HepG2 (cell line): ENCODE measurements around the gene CNOT10. TPM values are rescaled to one million over a fixed set of nuclear protein-coding genes. Genes with fewer than 3 reads are reported as not detected.
A peak's percentile ranks its signal among the peaks of the same experiment; 100 is the strongest.

Experiments used
- ATAC-seq: fragments of 200-7000 bp; cut with Tn5 transposase; 3 replicates; pipeline ENCODE4 v1.9.1; 2020; ENCODE audit warnings: mild to moderate bottlenecking, moderate library complexity
- BruUV-seq: library from RNA; stranded (reverse); fragments of 400-500 nt; replicated peaks from 2 replicates; lab custom pipeline; 2021; lab: Mats Ljungman, UMichigan
- CTCF ChIA-PET: fragments of 300-600 bp; formaldehyde crosslinking; extraction: SDS; loops from one replicate; lab custom pipeline; 2021; ENCODE audit warnings: low total read pairs, inconsistent platforms, low intra/inter-chr PET ratio; lab: Yijun Ruan, JAX
- POLR2A ChIA-PET: fragments of 350-600 bp; sonication (Branson Sonifier 250); formaldehyde crosslinking; loops from one replicate; lab custom pipeline; 2020; ENCODE audit warnings: antibody characterized with exemption, inconsistent platforms; lab: Yijun Ruan, JAX
- DNase-seq: peaks from one replicate; pipeline ENCODE4 v3.0.0-alpha.2; 2015; ENCODE audit warnings: low spot score
- FAIRE-seq: peaks from 3 replicates; lab custom pipeline; 2011; peaks lifted over from hg19 to GRCh38; lab: Jason Lieb, UNC
- H2AFZ ChIP-seq: one replicate; pipeline ENCODE4 v1.6.1; 2011; ENCODE audit warnings: low read length, inconsistent platforms
- H3K27ac ChIP-seq: fragments of 300-600 bp; 3 replicates; pipeline ENCODE4 v1.8.0; 2011; ENCODE audit warnings: mixed run types, mild to moderate bottlenecking, mixed read lengths, low read length, inconsistent platforms; ENCODE audit not compliant: insufficient read depth; ENCODE audit errors: extremely low read length
- H3K27me3 ChIP-seq, 2 experiments: fragments of 200-600 bp in 1 of 2; 2 replicates in 1 of 2; 3 replicates in 1 of 2; pipeline versions ENCODE4 v1.6.0 to v1.8.0; 2011; ENCODE audit warnings: low read length in 2 of 2, mild to moderate bottlenecking in 2 of 2, moderate library complexity in 2 of 2, inconsistent platforms in 1 of 2; ENCODE audit not compliant: insufficient read depth in 2 of 2, control insufficient read depth in 1 of 2
- H3K36me3 ChIP-seq, 2 experiments: fragments of 200-600 bp in 1 of 2; replicated peaks in 1 of 2; 2 replicates in 1 of 2; 3 replicates in 1 of 2; pipeline versions ENCODE4 v1.5.1 to v1.8.0; 2011; ENCODE audit warnings: low read length in 2 of 2, inconsistent platforms in 1 of 2; ENCODE audit not compliant: insufficient read depth in 2 of 2, control insufficient read depth in 1 of 2
- H3K4me1 ChIP-seq: 2 replicates; pipeline ENCODE4 v1.5.1; 2012; ENCODE audit warnings: low read length, inconsistent platforms; ENCODE audit not compliant: insufficient read depth
- H3K4me2 ChIP-seq: 2 replicates; pipeline ENCODE4 v1.6.0; 2011; ENCODE audit warnings: low read depth, low read length, inconsistent platforms
- H3K4me3 ChIP-seq, 3 experiments: fragments of 200-600 bp in 1 of 3; sonication (generic), shearing (Covaris generic) in 1 of 3; replicated peaks in 1 of 3; 2 replicates each; pipeline ENCODE4 v1.5.1; 2011 to 2016; ENCODE audit warnings: low read length in 3 of 3, inconsistent platforms in 2 of 3, low read depth in 2 of 3, mild to moderate bottlenecking in 2 of 3, control low read depth in 1 of 3, mixed read lengths in 1 of 3; ENCODE audit not compliant: insufficient read depth in 1 of 3
- H3K79me2 ChIP-seq: one replicate; pipeline ENCODE4 v1.6.1; 2011; ENCODE audit warnings: low read length, inconsistent platforms; ENCODE audit not compliant: insufficient read depth
- H3K9ac ChIP-seq: 2 replicates; pipeline ENCODE4 v1.6.0; 2011; ENCODE audit warnings: mild to moderate bottlenecking, low read depth, low read length, inconsistent platforms; ENCODE audit not compliant: insufficient read depth
- H3K9me3 ChIP-seq: 2 replicates; pipeline ENCODE4 v1.5.1; 2012; ENCODE audit warnings: mild to moderate bottlenecking, low read length
- H4K20me1 ChIP-seq: 2 replicates; pipeline ENCODE4 v1.6.0; 2011; ENCODE audit warnings: inconsistent platforms, mild to moderate bottlenecking, low read length, moderate library complexity; ENCODE audit not compliant: insufficient read depth
- AGO2 ChIP-seq: fragments of 200-400 bp; formaldehyde crosslinking; optimal IDR thresholded peaks from 2 replicates; pipeline ENCODE3; 2017; ENCODE audit warnings: mild to moderate bottlenecking, low read depth, low read length, moderate library complexity
- ATF7-NPFF ChIP-seq: sonication (generic); formaldehyde crosslinking; IDR thresholded peaks from 2 replicates; pipeline ENCODE4 v1.8.1; 2023; ENCODE audit warnings: mild to moderate bottlenecking, low read depth, missing genetic modification reagents, moderate library complexity
- GABPB1 ChIP-seq: IDR thresholded peaks from 2 replicates; pipeline ENCODE4 v1.6.1; 2016; ENCODE audit warnings: mild to moderate bottlenecking, missing genetic modification reagents, moderate library complexity, missing compliant biosample characterization
- HDAC1 ChIP-seq: sonication (generic); formaldehyde crosslinking; IDR thresholded peaks from 2 replicates; pipeline ENCODE4 v1.5.1; 2020; ENCODE audit warnings: mild to moderate bottlenecking, missing genetic modification reagents
- HOXD1 ChIP-seq: sonication (generic); formaldehyde crosslinking; IDR thresholded peaks from 2 replicates; pipeline ENCODE4 v1.5.0; 2020; ENCODE audit warnings: missing genetic modification reagents
- KAT7 ChIP-seq: IDR thresholded peaks from 2 replicates; pipeline ENCODE4 v1.6.1; 2018; ENCODE audit warnings: borderline replicate concordance, missing compliant biosample characterization
- KMT2A ChIP-seq: sonication (generic); formaldehyde crosslinking; IDR thresholded peaks from 2 replicates; pipeline ENCODE4 v1.4.0; 2020; ENCODE audit warnings: missing genetic modification reagents
- MLLT10 ChIP-seq: sonication (generic); formaldehyde crosslinking; IDR thresholded peaks from 2 replicates; pipeline ENCODE4 v1.4.0; 2020; ENCODE audit warnings: missing genetic modification reagents
- MXI1 ChIP-seq: IDR thresholded peaks from 3 replicates; pipeline ENCODE4 v1.6.1; 2012; ENCODE audit warnings: low read depth, low read length, inconsistent platforms, borderline replicate concordance
- NR2F1 ChIP-seq, 2 experiments: fragments of 450-650 bp in 1 of 2; formaldehyde crosslinking in 1 of 2; IDR thresholded peaks; 2 replicates each; pipeline versions ENCODE4 v1.5.0 to v1.6.1; 2016 to 2020; ENCODE audit warnings: mild to moderate bottlenecking in 1 of 2, missing compliant biosample characterization in 1 of 2, missing genetic modification reagents in 1 of 2, moderate library complexity in 1 of 2
- PHF20 ChIP-seq: sonication (generic); formaldehyde crosslinking; IDR thresholded peaks from 2 replicates; pipeline ENCODE4 v1.5.0; 2020; ENCODE audit warnings: mild to moderate bottlenecking, missing genetic modification reagents
- RFXANK ChIP-seq: IDR thresholded peaks from 2 replicates; pipeline ENCODE4 v1.6.1; 2016
- SPEN ChIP-seq: sonication (generic); formaldehyde crosslinking; IDR thresholded peaks from 2 replicates; pipeline ENCODE4 v1.5.1; 2020; ENCODE audit warnings: low read depth, mild to moderate bottlenecking, missing genetic modification reagents
- TAF1 ChIP-seq: sonication (generic); formaldehyde crosslinking; IDR thresholded peaks from 2 replicates; pipeline ENCODE4 v1.4.0; 2020; ENCODE audit warnings: missing genetic modification reagents
- TBL1XR1 ChIP-seq: fragments of 150-350 bp; IDR thresholded peaks from 2 replicates; pipeline ENCODE4 v1.6.1; 2014; ENCODE audit warnings: borderline replicate concordance, low read length; ENCODE audit not compliant: partially characterized antibody
- TMF1 ChIP-seq: sonication (generic); formaldehyde crosslinking; IDR thresholded peaks from 2 replicates; pipeline ENCODE4 v1.8.1; 2022; ENCODE audit warnings: low read depth, missing genetic modification reagents
- ZC3H13 ChIP-seq: sonication (generic); formaldehyde crosslinking; IDR thresholded peaks from 2 replicates; pipeline ENCODE4 v1.8.1; 2023; ENCODE audit warnings: mild to moderate bottlenecking, missing genetic modification reagents, moderate library complexity
- ZNF383 ChIP-seq: sonication (generic); formaldehyde crosslinking; IDR thresholded peaks from 2 replicates; pipeline ENCODE4 v1.4.0; 2020; ENCODE audit warnings: missing genetic modification reagents, mild to moderate bottlenecking, borderline replicate concordance
- ZNF691 ChIP-seq: sonication (generic); formaldehyde crosslinking; IDR thresholded peaks from 2 replicates; pipeline ENCODE4 v1.4.0; 2020; ENCODE audit warnings: missing genetic modification reagents, low read depth, mild to moderate bottlenecking, borderline replicate concordance
- ZNF766 ChIP-seq: sonication (generic); formaldehyde crosslinking; IDR thresholded peaks from 2 replicates; pipeline ENCODE4 v1.5.0; 2020; ENCODE audit warnings: missing genetic modification reagents, borderline replicate concordance
- WGBS: methylation state at CpG from one replicate; pipeline ENCODE4 v1.1.6; 2017; ENCODE audit warnings: low lambda C conversion rate; 5-methylcytosine and 5-hydroxymethylcytosine counted together
- in situ Hi-C: cut with HindIII; loops from 2 replicates; pipeline ENCODE4 v1.10.0; 2017; ENCODE audit warnings: low pct_unique_long_range_greater_than_20kb; ENCODE audit not compliant: extremely low pct_ligation_motif_present
- intact Hi-C: fragments of 100-400 bp; cut with micrococcal nuclease; formaldehyde crosslinking; loops from one replicate; pipeline ENCODE4 v1.10.0; 2022; ENCODE audit not compliant: unreplicated experiment
- polyA plus RNA-seq, 8 experiments: library from polyadenylated mRNA; depleted of rRNA in 3 of 8; stranded (reverse) in 7 of 8; unstranded in 1 of 8; fragments of >200 nt; fragmentation: Illumina TruSeq in 4 of 8; extraction: Trizol in 4 of 8; gene quantifications; 2 replicates each; pipeline versions ENCODE4 v1.2.1 to v1.2.3, GENCODE V29; 2011 to 2016; ENCODE audit warnings: low read depth in 4 of 8, missing spikeins in 1 of 8, mixed read lengths in 1 of 8; ENCODE audit not compliant: insufficient read depth in 1 of 8
- total RNA-seq, 5 experiments: library from RNA; depleted of rRNA; stranded (reverse); fragments of >200 nt; fragmentation: Illumina TruSeq; extraction: Trizol; gene quantifications; 2 replicates each; pipeline ENCODE4 v1.2.3, GENCODE V29; 2016; ENCODE audit warnings: low read depth in 1 of 5
- TF ChIP-seq, protein P1 (sequence below): sonication (generic); formaldehyde crosslinking; IDR thresholded peaks from 2 replicates; pipeline ENCODE4 v1.5.0; 2020; ENCODE audit warnings: missing genetic modification reagents, mild to moderate bottlenecking, borderline replicate concordance
- TF ChIP-seq, protein P2 (sequence below): sonication (generic); formaldehyde crosslinking; IDR thresholded peaks from 2 replicates; pipeline ENCODE4 v1.8.0; 2022; ENCODE audit warnings: mild to moderate bottlenecking, missing genetic modification reagents, moderate library complexity

Gene CNOT10
- total and polyA plus RNA-seq, 2 of the 13 experiments (the other 11 are each of a cell fraction or from before 2014, with no cell fraction given): 21.2 to 34.1 TPM

DNA sequence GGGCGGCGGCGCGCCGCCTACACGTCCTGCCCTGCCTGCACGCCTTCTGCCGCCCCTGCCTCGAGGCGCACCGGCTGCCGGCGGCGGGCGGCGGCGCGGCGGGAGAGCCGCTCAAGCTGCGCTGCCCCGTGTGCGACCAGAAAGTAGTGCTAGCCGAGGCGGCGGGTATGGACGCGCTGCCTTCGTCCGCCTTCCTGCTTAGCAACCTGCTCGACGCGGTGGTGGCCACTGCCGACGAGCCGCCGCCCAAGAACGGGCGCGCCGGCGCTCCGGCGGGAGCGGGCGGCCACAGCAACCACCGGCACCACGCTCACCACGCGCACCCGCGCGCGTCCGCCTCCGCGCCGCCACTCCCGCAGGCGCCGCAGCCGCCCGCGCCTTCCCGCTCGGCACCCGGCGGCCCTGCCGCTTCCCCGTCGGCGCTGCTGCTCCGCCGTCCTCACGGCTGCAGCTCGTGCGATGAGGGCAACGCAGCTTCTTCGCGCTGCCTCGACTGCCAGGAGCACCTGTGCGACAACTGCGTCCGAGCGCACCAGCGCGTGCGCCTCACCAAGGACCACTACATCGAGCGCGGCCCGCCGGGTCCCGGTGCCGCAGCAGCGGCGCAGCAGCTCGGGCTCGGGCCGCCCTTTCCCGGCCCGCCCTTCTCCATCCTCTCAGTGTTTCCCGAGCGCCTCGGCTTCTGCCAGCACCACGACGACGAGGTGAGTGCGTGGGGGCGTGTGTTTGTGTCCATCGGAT is 133.4 kb downstream of the CNOT10 start:
- whole genome bisulfite sequencing: 0% methylated on average over 27 of the region's 111 CpGs
- Histone ChIP-seq H3K9me3 (no peaks in the 10 kb centered on the region), H4K20me1 (peaks cover 59% of the 10 kb centered on the region), H3K9ac (peak overlapping the region; percentile 95), H2AFZ (no peak overlapping the region), H3K79me2 (peaks cover 95% of the 10 kb centered on the region), H3K4me1 (peaks cover 31% of the 10 kb centered on the region), H3K4me3 (peak overlapping the region; percentile 92 to 98 (median 94)), H3K36me3 (peaks cover 10 to 28% of the 10 kb centered on the region in 2 experiments), H3K27me3 (peaks cover 0 to 6% of the 10 kb centered on the region in 2 experiments; a peak in 1 of 5 replicates), H3K4me2 (peak overlapping the region; percentile 99), H3K27ac (peak overlapping the region; percentile 99)
- FAIRE-seq (no peak), ATAC-seq (no peak), DNase-seq (no peak)
- ChIA-PET POLR2A (interaction anchor here (5.6 kb wide), 1 partner anchor 23 kb away, joined by 36 read pairs; no protein-coding TSS in a partner anchor), CTCF (no interaction called here)
- intact Hi-C loops: no loop called here
- in situ Hi-C loops: loop anchor here (5.0 kb wide), 1 partner anchor 36 kb away; no protein-coding TSS in a partner anchor
- no TSS peak for BruUV-seq
- TF ChIP-seq ZC3H13: peak; percentile 99
- TF ChIP-seq, protein P1, sequence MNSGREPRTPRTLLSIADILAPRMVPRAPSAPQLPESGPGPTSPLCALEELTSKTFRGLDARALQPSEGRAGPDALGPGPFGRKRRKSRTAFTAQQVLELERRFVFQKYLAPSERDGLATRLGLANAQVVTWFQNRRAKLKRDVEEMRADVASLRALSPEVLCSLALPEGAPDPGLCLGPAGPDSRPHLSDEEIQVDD (CRISPR knock-in tag): 0 out of 2 replicates have a peak, but pooled peaks have one; percentile 57
- TF ChIP-seq HOXD1: 0 out of 2 replicates have a peak, but pooled peaks have one; percentile 47
- no peak for TF ChIP-seq NR2F1 (CRISPR knock-in tag; IDR thresholded peaks at IDR 0.05)
- no peak for TF ChIP-seq TBL1XR1
- TF ChIP-seq ATF7-NPFF (CRISPR knock-in tag): peak; percentile 22; the same call in 1 of the 2 replicates
- no peak for TF ChIP-seq ZNF691 (CRISPR knock-in tag)
- no peak for TF ChIP-seq RFXANK (CRISPR knock-in tag)
- TF ChIP-seq HDAC1 (CRISPR knock-in tag): peak; percentile 38; the same call in 1 of the 2 replicates
- TF ChIP-seq KMT2A (CRISPR knock-in tag): peak; percentile 55
- no peak for TF ChIP-seq ZNF766 (CRISPR knock-in tag)
- 0 out of 2 replicates have a peak, but pooled peaks have one; percentile 29 for TF ChIP-seq SPEN (CRISPR knock-in tag)
- 0 out of 2 replicates have a peak, but pooled peaks have one; percentile 10 for TF ChIP-seq TMF1
- no peak for TF ChIP-seq ZNF383 (CRISPR knock-in tag)
- peak; percentile 50 for TF ChIP-seq TAF1
- TF ChIP-seq, protein P2, sequence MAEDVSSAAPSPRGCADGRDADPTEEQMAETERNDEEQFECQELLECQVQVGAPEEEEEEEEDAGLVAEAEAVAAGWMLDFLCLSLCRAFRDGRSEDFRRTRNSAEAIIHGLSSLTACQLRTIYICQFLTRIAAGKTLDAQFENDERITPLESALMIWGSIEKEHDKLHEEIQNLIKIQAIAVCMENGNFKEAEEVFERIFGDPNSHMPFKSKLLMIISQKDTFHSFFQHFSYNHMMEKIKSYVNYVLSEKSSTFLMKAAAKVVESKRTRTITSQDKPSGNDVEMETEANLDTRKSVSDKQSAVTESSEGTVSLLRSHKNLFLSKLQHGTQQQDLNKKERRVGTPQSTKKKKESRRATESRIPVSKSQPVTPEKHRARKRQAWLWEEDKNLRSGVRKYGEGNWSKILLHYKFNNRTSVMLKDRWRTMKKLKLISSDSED (CRISPR knock-in tag): 0 out of 2 replicates have a peak, but pooled peaks have one; percentile 46
- peak; percentile 97 for TF ChIP-seq AGO2
- TF ChIP-seq GABPB1: 0 out of 2 replicates have a peak, but pooled peaks have one; percentile 15
- TF ChIP-seq PHF20 (CRISPR knock-in tag): 0 out of 2 replicates have a peak, but pooled peaks have one; percentile 8
- 0 out of 3 replicates have a peak, but pooled peaks have one; percentile 29 for TF ChIP-seq MXI1
- peak; percentile 53; the same call in 1 of the 2 replicates for TF ChIP-seq MLLT10
- TF ChIP-seq KAT7 (CRISPR knock-in tag): no peak
